Measurements from ENCODE around the gene CACNB2.

The CACNB2 gene

DNA sequence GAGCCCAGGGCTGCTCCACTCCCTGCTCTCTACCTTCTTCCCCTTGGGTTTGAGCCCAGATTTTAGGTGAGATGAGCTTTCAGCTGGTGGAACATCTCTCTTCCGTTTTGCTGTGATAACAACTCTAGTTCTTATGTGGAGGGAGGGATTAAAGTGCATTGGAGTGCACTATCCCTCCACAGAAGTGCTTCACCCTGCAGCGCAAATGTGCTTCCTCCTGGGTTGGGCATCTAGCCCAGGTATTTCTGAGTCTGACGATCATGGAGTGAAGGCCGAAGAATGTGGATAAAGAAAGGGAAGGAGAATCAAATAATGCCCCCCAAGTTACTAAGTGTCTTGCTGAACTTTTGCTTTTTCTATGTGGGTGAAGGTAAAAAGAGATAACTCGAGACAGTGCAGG is 157.4 kb downstream of the CACNB2 start:
- no peak for DNase-seq

DNA sequence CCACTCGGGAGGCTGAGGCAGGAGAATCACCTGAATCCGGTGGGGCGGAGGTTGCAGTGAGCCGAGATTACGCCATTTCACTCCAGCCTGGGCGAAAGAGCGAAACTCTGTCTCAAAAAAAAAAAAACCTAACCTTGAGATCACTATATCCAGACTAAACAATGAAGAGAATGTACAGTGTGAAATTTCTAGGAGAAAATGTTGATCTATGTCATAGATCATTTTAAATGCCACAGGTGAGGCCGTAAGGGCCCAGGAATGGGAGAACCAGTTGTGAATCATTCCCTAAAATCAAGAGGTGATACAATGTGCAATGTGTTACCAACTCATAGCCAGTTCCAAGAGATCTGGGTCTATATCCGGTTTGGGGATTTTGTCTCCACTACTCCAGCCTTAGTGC is 158.0 kb downstream of the CACNB2 start:
- no peak for DNase-seq

DNA sequence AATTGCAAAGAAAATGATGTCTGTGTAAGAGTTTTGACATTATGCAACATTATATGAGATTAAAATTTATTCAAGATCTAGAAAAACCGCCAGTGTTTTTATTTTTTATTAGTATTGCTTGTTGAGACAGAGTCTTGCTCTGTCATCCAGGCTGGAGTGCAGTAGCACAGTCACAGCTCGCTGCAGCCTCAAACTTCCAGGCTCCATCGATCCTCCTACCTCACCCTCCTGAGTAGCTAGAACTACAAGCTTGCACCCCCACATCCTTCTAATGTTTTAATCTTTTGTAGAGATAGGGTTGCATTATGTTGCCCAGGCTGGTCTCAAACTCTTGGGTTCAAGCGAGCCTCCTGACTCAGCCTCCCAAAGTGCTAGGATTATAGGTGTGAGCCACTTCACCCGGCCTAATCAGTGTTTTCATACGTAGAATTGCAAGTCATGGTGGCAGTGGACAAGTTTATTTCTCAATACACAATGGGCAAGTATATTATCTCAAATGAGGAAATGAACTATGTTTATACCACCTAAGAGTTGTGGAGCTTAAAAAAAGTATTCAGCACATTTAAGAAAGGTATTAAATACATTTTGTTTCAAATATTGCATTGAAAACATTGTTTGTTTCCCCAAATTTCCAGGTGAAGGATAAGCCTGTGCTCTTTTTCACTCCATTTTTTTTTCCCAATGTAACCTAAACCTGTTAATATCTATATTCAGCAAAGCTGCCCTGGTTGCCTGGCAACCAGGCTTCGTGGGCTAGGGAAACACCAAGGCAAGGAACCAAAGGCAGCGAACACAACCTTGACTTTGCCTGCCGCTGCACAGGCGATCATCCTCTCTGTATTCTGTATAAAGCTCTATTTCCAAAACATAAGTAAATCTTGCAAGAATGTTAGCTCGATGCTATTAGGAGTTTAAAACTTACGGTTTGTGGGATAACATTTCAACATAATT is 163.9 kb downstream of the CACNB2 start:
- no peak for DNase-seq

DNA sequence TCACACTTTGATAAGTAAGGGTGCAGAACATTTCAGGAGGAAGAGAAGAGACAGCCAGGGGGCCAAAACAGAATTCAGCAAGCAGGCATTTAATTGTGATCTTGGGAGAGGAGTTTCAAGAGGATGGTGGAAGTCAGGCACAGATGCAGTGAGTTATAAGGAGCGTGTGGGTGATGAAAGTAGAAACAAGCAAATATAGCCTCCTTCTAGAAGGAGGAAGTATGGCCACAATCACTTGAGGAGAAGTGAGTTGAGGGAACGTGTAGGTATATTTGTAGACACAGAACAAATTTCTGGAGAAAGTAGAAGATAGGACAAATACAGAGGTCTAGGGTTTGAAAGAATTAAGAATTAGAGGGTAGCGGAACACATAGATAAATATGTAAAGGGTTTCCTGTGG is 165.8 kb downstream of the CACNB2 start:
- DNase-seq = no peak

DNA sequence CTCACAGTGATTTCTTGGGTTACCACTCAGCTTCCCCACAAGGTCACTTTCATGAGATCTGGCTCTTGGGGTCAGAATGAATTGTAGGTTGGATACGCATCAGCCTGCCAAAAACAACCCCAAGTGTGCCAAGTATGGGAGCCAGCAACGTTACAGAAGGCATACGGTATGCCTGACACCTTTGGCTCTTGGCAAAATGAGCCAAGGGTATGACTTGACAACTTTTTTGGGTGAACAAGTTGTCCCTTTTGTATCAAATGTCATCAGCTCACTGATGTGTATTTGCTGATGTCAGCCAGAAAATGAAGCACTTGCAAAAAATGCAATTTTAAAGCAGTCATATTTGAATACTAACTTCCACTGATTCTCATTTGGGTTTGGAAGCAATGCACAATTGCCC is 168.4 kb downstream of the CACNB2 start:
- DNase-seq = no peak

DNA sequence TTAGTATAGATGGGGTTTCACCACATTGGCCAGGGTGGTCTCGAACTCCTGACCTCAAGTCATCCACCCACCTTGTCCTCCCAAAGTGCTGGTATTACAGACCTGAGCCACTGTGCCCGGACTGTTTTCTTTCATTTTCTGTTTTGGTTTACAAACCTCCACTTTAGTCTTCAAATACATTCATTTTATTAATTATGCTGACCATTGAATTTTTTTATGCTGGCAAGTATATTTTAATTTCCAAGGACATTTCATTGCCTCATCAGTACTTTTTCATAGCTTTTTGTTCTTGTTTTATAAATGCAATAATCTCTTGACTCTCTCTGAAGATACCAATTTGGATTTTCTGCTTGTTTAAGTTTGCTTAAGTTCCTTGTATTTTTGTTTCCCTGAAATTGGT is 170.5 kb downstream of the CACNB2 start:
- no peak for DNase-seq

DNA sequence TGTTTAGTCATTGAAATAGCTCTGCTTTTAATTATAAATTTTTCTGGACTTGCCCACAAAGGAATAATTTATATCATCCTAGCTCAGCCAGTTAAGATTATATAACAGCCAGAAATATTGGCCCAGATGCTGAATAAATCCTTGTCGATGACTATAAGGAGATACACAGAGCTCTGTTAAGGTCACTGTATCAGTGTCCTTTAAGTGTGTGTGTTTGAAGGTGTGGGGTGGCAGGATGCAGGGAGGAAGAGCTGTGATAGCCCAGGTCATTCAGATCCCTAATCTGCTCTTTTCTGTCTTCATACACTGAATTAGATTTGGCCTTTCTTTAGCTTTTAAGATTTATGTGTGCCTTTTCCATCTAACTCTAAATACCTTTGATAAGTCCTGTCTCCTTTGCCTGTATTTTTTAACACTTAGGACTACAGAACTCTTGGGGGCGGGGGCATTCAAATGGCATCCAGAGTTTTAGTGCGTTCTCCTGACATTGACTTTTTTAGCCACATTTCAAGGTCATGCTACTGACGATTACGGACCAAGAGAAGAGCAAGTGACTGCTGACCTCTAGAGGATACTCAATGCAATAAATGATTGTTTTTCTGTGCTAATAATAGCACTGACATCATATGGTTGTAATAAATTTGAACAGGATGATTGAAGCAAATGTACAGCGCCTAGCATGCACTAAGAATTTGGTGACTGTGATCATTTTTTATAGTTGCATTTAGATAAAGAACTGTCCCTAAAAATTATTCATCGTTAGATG is 172.3 kb downstream of the CACNB2 start:
- DNase-seq = peak; percentile 39

DNA sequence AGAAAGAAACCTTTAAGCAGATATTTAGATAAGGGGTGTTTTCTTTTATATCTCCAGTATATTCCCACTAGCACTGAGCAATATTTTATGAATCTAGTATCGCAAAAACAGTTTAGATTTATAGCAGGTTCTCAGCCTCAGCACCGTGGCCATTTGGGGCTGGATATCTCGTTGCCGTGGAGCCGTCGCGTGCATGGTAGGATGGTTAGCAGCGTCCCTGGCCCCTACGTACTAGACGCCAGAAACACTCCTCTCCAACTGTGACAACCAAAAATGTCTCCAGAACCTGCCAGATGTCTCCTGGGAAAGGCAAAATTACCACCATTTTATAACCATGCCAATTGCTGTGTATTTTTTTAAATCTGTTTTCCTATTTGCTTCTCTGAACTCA is 172.9 kb downstream of the CACNB2 start:
- no peak for DNase-seq

DNA sequence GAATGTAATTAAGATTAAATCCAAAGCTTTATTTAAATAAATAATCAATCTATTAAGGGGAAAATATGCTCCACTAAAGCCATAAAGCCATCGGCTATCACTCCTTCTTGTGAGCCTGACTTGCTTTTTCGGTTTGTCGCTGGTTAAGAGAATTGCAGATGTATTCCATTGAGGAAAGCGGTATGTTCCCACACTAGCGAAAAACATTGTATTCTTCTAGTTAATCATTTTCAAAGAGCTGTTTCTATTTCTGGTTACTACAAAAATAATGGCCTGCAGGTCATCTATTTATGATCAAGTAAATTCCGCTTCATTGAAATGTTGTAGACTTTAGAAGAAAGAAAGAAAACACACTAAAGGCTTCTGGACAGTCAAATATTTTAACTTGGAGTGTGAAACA is 173.4 kb downstream of the CACNB2 start:
- DNase-seq = no peak

DNA sequence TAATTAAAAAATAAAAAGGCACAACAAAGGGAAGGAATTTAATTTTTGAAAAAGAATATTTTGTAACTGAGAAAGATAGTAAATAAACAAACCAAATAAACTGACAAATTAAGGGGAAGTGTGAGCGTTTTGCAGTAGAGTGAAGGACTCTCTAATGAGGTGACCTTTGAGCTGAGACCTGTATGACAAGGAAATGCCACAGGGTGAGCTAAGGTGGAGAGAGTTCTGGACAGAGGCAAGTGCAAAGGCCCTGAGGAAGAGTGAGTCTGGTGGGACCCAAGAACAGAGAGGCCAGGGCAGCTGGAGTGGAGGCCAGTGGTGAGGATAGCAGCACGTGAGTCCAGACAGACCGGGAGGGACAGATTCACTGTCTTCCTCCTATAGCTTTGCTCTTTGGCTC is 179.4 kb downstream of the CACNB2 start:
- no peak for DNase-seq

DNA sequence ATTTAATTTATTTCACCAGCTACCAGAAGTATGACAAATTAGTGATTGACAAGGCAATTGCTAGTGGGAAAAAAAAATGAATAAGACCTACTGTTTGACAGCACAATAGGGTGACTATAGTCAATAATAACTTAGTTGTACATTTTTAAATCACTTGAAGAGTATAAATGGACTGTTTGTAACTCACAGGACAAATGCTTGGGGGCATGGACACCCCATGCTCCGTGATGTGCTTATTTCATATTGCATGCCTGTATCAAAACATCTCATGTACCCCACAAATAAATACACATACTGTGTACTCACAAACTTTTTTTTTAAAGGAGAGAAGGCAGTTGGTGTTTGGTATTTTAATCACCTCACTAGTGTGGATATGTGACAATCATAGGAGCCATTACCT is 181.1 kb downstream of the CACNB2 start:
- no peak for DNase-seq

DNA sequence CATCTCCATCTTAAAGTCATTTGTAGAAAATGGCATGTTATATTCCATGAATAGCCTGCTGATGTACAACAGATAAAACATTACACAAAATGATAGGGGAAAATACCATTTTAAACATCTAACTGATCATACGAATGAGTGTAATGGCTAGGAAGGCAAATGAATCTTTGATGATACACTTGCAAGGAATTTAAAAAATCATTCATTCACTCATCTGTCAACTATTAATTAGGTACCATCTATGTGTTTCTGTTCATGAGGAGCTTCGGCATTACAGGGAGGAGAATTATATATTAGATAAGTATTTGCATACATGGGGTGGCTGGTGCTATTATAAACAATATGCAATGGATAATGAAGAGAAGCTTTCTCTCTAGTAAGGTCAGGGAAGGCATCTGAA is 183.7 kb downstream of the CACNB2 start:
- DNase-seq = no peak

DNA sequence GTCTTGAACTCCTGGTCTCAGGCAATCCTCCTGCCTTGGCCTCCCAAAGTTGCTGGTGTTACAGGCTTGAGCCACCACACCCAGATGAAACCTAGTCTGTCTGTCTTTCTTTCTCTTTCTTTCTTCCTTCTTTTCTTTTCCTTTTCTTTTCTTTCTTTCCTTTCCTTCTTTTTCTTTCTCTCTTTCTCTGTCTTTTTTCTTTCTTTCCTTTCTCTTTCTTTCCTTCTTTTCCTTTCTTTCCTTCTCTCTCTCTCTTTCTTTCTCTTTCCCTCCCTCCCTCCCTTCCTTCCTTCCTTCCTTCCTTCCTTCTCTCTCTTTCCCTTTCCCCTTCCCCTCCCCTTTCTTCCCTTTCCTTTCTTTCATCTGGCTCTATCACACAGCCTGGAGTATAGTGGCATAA is 185.2 kb downstream of the CACNB2 start:
- DNase-seq = no peak

DNA sequence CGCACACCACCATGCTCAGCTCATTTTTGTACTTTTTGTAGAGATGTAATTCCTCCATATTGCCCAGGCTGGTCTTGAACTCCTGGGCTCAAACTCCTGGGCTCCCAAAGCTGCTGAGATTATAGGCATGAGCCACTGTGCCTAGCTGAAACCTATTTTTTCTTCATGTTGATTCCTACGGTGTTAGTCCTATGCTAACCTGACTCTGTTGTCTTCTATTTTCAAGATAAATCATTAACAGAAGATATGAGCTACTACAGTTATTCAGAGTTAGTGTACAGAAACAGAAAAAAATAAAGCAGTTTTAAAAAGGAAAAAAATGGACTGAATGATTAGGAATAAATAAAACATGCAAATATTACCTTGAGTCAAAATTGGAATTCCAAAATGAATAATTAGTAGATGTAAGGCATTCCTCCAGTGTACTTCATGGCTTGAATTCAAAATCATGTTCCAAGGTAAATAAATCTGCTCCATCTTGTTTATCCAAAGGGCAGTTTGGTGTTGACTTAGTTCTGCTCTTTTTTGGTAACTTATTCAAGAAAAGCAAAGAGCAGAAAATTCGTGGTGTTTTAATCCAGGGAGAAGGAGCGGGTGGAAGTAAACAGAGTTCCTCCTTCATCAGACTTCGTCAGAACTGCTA is 185.8 kb downstream of the CACNB2 start:
- no peak for DNase-seq

DNA sequence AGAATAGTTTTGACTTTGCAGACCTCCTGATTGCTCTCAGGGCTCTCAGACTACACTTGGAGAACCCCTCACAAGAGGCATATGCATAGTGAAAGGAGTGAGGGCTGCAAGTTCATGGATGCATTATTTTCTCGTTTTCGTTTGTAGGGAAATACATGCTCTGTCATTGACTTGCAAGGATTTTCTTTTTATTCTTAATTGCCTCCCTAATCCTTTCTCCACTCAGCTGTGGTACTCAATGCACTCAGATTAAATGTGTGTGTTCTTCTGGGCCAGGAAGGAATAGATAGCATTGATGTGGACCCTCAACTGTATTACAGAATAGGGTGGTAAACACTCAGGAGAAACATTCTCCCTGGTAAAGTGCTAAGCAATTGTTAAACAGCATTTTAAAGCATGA is 188.7 kb downstream of the CACNB2 start:
- DNase-seq = no peak

DNA sequence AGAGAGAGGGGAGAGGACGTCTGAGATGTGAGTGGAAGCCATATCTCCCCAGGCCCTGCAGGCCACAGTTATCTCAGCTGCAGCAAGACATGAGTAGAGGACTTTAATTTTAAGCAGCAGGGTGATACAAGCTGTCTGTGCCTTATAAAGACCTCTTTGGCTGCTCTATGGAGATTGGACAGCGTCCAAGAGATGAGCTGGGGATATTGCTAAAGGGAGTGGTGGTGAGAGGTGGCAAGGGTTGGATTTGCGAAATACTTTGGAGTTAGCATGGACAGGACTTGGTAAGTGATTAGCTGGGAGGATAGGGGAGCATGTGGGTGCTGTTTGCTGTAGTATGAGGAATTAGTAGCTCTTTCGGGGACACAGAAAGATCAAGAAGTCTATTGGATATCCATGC is 191.8 kb downstream of the CACNB2 start:
- no peak for DNase-seq

DNA sequence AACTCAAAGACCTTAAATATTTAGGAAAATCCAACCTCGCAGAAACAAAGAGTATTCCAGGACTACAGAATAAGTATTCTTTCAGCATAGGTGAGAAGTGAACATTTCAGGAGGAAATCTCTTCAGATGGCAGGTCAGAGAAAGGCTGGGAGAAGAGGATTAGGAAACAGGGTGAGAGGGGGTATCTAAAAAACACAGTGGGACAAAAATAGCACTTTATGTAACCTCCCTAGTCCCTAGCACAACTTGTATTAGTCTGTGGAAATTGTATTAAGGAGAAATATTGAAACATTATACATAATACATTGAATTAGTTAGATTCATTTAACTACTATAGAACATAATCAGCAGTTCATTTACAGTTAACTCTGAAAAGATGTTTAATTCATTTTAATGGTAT is 192.3 kb downstream of the CACNB2 start:
- no peak for DNase-seq

DNA sequence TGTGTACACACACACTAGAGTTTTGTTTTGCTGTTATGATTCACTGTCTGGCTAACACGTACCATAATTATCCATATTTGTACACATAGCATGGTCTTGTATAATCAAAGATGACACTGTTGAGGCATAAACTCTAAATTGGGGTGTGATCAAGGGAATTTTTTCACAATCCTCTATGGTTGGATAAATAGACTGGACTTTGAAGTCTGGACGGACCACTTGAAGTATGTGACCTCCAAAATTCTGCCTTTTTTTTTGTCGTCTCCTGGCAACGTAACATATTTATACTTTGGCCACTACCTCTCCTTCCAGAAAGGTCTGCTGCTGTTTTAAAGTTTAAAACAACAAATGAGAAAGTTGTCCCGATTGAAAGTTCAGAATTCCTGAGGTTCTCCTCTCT is 193.4 kb downstream of the CACNB2 start:
- DNase-seq = no peak

DNA sequence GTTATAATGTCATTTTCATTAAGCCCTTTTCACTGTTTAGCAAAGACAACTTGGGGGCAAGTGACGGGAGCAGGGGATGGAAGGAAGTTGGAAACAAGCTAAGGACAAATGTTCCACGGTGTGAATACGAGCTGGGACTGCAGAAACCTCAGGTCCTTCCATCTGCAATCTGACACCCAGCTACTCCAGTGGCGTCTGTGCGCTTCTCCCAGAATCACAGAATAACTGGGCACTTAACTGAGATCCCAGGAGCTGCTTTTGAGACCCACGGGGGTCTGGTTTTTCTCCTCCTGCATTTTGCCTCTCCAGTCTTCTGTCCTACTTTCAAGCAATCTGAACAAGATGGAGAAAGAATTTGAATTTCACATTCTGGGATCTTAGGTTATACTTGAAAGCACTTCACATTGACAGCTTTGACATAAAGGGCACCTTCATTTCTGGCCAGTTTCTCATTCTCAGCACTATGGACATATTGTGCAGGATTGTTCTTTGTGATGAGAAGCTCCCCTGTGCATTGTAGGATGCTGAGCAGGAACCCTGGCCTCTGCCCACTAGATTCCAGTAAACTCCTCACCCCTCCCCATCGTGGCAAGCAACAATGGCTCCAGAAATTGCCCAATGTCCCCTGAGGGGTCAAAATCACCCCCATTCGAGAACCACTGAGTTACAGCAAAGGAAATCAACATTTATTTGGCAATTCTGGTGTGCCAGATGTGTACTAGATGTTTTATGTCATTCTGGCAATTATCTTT is 194.1 kb downstream of the CACNB2 start:
- DNase-seq = no peak

DNA sequence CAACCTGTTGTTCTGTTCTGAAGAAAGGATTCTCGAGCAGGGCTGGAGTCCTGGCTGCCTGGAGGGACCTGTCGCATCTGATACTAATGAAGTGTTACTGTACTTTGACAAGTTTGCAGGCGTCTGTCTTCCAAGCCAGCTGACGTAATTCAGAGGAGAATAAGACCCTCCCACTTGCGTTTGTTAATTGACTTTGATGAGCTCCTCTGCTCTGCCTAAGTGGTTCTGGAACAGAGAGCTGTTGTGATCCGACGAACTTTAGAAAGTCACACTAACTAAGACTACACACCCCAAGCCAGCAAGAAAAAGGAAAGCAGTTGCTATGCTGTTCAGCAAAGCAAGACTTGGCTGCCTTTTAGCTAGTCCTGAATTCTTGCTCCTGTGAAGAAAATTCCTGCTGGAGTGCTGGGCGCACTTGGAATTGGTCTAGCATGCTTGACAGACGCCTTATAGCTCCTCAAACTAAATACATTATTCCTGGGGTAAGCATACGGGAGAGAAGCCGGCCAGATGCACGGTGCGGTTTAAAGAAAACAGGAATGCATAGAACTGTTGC is 200.3 kb downstream of the CACNB2 start:
- DNase-seq = peak; percentile 24

DNA sequence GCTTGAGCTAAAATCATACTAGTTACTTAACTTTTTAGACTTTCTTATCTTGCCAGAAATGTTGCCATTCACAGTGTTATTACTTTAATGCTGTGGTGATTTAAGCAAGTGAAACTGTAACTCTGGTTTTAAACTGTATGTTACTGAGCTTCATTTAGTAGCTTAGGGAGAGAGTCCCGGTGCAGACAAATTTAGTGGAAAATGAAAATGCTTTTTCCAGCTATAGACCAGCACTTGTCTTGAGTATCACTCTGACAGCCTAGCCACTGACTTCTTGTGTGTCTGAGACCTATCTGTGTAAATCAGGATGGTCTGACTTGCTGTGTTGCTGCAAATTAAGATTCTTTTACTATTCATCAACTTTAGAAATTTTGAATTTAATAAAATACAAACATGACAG is 200.8 kb downstream of the CACNB2 start:
- no peak for DNase-seq

DNA sequence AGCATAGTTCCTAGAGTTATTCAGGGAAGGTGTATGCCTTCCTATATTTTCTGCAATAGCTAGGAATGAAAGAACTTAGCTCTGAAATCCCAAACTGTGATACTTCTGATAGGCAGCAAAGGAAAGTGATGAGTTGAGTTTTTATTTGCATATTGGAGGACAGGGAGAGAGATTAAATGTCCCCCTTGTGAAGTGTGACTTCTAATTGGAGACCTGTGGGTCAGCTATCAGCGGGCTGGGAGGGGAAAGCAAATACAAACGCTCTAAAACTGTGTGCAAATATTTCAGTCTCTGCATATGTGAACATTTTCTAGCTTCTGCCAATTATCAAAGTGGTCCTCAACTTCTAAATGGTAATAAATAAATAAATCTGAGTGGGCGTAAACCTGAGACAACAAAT is 203.3 kb downstream of the CACNB2 start:
- DNase-seq = no peak

DNA sequence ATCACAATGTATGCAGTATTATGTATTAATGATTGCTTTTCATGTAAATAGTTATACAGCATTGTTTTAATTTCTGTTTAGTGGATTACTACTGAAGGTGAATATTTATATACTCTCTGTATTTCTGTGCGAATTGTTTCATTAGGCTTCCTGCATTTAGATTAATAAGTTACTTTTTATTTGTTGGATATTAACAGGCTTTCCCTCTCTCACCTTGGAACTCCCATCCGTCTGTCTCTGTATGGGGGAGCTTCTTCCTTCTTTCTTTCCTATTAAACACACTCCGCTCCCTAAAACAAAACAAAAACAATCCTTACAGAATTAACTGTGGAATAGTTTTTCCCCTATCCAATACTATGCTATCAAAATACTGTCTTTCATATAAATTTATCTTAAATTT is 205.1 kb downstream of the CACNB2 start:
- DNase-seq = no peak

All from fibroblast of upper back skin (primary cell).